Thoracic aorta (tissue), 2 donors: ENCODE results near the gene DCAF5. TPM values are rescaled to one million over a fixed set of nuclear protein-coding genes. Genes with fewer than 3 reads are reported as not detected.

Experiments used
- ATAC-seq: fragments of 150-250 bp; one replicate; pipeline ENCODE4 v1.8.0; 2017; ENCODE audit warnings: low read depth; ENCODE audit not compliant: insufficient number of reproducible peaks, low FRiP score
- DNase-seq: peaks from one replicate; pipeline ENCODE4 v3.0.0-alpha.2; 2020; ENCODE audit warnings: low spot score
- H3K27ac ChIP-seq, 2 donors: fragments of 200-600 bp; sonication (generic); 1 replicate in 1 of 2; 2 replicates in 1 of 2; pipeline ENCODE4 v1.5.1; 2016; ENCODE audit warnings: mild to moderate bottlenecking in 2 of 2, moderate library complexity in 2 of 2
- H3K27me3 ChIP-seq: fragments of 200-600 bp; sonication (generic); replicated peaks from 2 replicates; pipeline ENCODE4 v1.6.0; 2016; ENCODE audit warnings: mild to moderate bottlenecking; ENCODE audit not compliant: insufficient read depth
- H3K36me3 ChIP-seq: fragments of 200-600 bp; sonication (generic); one replicate; pipeline ENCODE4 v1.5.1; 2016
- H3K4me1 ChIP-seq, 2 donors: fragments of 200-600 bp; sonication (generic); 1 replicate in 1 of 2; 2 replicates in 1 of 2; pipeline versions ENCODE4 v1.5.1 to v1.6.0; 2016; ENCODE audit warnings: low read depth in 2 of 2, mild to moderate bottlenecking in 1 of 2; ENCODE audit not compliant: control insufficient read depth in 1 of 2
- H3K4me3 ChIP-seq: fragments of 200-600 bp; sonication (generic); 2 replicates; pipeline ENCODE4 v1.5.1; 2016; ENCODE audit warnings: mild to moderate bottlenecking
- H3K9me3 ChIP-seq: fragments of 200-600 bp; sonication (generic); 2 replicates; pipeline ENCODE4 v1.5.1; 2016
- total RNA-seq, 2 donors: library from RNA; depleted of rRNA; stranded (reverse); fragments of >200 nt; gene quantifications; one replicate each; pipeline versions ENCODE4 v1.1.0 to v1.2.3, GENCODE V29; 2016
- TF ChIP-seq, protein P1 (sequence below): fragments of 200-600 bp; sonication (generic); IDR thresholded peaks from one replicate; pipeline ENCODE4 v1.5.1; 2019; ENCODE audit warnings: antibody characterized with exemption

Gene DCAF5
- total RNA-seq, 2 donors from 2014 or later = 37.6 to 42.0 TPM

DNA sequence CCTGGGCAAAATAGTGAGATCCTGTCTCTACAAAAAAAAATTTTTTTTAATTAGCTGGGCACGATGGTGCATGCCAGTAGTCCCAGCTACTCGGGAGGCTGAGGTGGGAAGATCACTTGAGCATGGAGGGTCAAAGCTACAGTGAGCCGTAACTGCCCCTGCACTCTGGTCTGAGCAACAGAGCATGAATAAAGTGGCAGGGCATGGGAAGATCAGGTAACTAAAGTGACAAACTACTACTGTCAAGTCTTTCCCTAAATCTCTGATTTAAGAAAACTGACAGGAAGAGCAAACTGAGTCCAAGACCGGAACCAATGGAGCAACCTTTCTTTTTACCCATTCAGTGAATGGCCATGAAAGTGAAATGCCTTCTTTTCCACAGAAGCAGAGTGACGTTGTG lies 10.8 kb downstream of the DCAF5 start:
- ATAC-seq = no peak
- Histone ChIP-seq H3K4me1 (peaks cover 19 to 30% of the 10 kb centered on the region in 2 donors), H3K27ac (no peak overlapping the region), H3K9me3 (no peaks in the 10 kb centered on the region), H3K4me3 (no peak overlapping the region), H3K27me3 (no peaks in the 10 kb centered on the region), H3K36me3 (no peaks in the 10 kb centered on the region)
- TF ChIP-seq, protein P1, sequence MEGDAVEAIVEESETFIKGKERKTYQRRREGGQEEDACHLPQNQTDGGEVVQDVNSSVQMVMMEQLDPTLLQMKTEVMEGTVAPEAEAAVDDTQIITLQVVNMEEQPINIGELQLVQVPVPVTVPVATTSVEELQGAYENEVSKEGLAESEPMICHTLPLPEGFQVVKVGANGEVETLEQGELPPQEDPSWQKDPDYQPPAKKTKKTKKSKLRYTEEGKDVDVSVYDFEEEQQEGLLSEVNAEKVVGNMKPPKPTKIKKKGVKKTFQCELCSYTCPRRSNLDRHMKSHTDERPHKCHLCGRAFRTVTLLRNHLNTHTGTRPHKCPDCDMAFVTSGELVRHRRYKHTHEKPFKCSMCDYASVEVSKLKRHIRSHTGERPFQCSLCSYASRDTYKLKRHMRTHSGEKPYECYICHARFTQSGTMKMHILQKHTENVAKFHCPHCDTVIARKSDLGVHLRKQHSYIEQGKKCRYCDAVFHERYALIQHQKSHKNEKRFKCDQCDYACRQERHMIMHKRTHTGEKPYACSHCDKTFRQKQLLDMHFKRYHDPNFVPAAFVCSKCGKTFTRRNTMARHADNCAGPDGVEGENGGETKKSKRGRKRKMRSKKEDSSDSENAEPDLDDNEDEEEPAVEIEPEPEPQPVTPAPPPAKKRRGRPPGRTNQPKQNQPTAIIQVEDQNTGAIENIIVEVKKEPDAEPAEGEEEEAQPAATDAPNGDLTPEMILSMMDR = no peak
- no peak for DNase-seq

DNA sequence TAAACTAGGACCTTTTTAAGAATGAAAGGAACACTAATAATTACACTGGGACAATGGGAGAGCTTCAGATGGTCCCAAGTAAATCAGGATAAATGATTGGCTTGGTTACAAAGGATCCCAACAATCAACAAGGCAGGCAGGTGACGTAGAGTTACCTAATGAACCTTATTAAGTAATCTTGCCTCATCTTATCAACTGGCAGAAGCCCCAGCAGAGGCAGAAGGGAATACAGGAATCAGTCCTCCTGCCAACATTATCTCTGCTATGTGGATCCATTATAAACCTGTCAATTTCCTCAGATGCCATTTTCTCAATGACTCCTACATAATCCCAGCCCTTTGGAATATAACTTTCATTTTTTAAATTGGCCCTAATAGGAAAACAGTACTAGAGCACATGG lies 11.4 kb downstream of the DCAF5 start:
- DNase-seq (no peak), ATAC-seq (no peak)
- Histone ChIP-seq H3K27me3 (no peaks in the 10 kb centered on the region), H3K4me1 (peaks cover 19 to 31% of the 10 kb centered on the region in 2 donors), H3K9me3 (no peaks in the 10 kb centered on the region), H3K36me3 (no peaks in the 10 kb centered on the region), H3K4me3 (no peak overlapping the region), H3K27ac (no peak overlapping the region)
- TF ChIP-seq, protein P1 = no peak

DNA sequence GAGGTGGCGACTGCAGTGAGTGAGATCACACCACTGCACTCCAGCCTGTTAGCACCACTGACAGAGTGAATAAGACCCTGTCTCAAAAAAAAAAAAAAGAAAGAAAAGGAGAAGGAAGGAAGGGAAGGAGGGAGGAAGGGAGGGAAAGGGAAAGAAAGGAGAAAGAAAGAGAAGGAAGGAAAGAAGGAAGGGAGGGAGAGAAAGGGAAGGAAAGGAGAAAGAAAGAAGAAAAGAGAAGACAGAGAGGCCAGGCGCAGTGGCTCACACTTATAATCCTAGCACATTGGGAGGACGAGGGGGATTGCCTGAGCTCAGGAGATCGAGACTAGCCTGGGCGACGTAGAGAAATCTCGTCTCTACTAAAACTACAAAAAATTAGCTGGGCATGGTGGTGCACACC lies 13.2 kb downstream of the DCAF5 start:
- Histone ChIP-seq H3K36me3 (no peaks in the 10 kb centered on the region), H3K4me3 (no peak overlapping the region), H3K27me3 (no peaks in the 10 kb centered on the region), H3K4me1 (peaks cover 16 to 31% of the 10 kb centered on the region in 2 donors), H3K9me3 (no peaks in the 10 kb centered on the region), H3K27ac (no peak overlapping the region)
- ATAC-seq (no peak), DNase-seq (no peak)
- TF ChIP-seq, protein P1 = no peak

DNA sequence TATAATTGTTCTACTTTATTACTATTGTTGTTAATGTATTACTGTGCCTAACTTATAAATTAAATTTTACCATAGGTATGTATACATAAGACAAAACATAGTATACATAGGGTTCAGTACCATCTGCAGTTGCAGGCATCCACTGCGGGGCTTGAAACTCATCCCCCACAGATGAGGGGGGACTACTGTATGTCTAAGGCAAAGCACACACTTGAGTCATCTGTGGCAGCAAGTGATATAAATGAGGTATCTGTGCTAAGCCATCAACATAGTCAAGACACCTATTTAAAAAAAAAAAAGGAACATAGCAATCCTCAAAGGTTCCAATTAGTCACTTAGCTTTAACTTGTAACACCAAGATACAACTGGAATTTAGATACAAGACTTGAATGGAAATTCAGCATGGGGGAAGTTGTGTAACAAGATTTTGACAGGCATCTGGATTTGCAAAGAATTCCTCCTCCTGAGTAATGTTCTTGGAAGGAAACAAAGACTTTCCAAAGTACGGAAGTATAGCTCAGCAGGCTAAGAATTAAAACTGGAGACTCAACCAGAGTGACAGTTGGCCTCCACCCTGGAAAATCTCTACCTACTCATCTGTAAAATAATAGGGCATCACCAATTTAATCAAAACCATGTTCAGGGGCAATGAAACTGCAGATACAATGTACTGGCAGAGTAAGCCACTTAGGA lies 14.9 kb downstream of the DCAF5 start:
- ATAC-seq (peak; percentile 66), DNase-seq (no peak)
- Histone ChIP-seq H3K27me3 (no peaks in the 10 kb centered on the region), H3K9me3 (no peaks in the 10 kb centered on the region), H3K36me3 (no peaks in the 10 kb centered on the region), H3K27ac (peak overlapping the region; percentile 25 to 65), H3K4me3 (no peak overlapping the region), H3K4me1 (peaks cover 23 to 42% of the 10 kb centered on the region in 2 donors)
- TF ChIP-seq, protein P1 = no peak

DNA sequence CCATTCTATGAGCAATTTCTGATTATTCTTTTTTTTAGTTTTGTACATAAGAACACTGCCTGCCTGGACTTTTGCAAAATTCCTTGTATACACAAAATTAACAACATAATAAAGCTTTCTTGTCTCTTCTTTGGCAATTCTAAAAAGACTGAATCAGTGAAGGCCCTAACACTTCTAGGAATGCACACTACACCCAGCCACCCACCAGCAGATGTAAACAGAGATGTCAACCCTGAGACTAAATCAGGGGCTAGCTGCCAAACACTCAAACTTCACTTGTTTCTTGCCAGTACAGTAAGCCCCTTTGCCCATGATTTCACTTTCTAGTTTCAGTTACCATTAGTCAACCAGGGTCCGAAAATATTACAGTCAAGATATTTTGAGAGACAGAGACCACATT lies 15.5 kb downstream of the DCAF5 start:
- Histone ChIP-seq H3K36me3 (no peaks in the 10 kb centered on the region), H3K9me3 (no peaks in the 10 kb centered on the region), H3K27me3 (no peaks in the 10 kb centered on the region), H3K4me3 (no peak overlapping the region), H3K27ac (no peak overlapping the region), H3K4me1 (peaks cover 25 to 48% of the 10 kb centered on the region in 2 donors)
- no peak for ATAC-seq
- no peak for DNase-seq
- TF ChIP-seq, protein P1 = no peak
